Upper lobe of left lung (tissue), 6 donors: ENCODE measurements around the gene AQP2. TPM values are rescaled to one million over a fixed set of nuclear protein-coding genes. Genes with fewer than 3 reads are reported as not detected.

Source experiments
- ATAC-seq, 2 donors: fragments of 200-7000 bp; cut with Tn5 transposase; one replicate each; pipeline ENCODE4 v1.9.1; 2022; ENCODE audit warnings: mild to moderate bottlenecking in 2 of 2, moderate library complexity in 2 of 2; ENCODE audit not compliant: low FRiP score in 2 of 2
- DNase-seq, 2 donors: peaks; one replicate each; pipeline ENCODE4 v3.0.0-alpha.2; 2019 to 2020
- H3K27ac ChIP-seq, 4 donors: fragments of 200-600 bp; sonication (generic); one replicate each; pipeline ENCODE4 v1.5.1; 2016 to 2019
- H3K27me3 ChIP-seq, 4 donors: fragments of 200-600 bp; sonication (generic); one replicate each; pipeline ENCODE4 v1.5.1; 2017 to 2019
- H3K36me3 ChIP-seq, 4 donors: fragments of 200-600 bp; sonication (generic); one replicate each; pipeline ENCODE4 v1.5.1; 2016 to 2019
- H3K4me1 ChIP-seq, 4 donors: fragments of 200-600 bp; sonication (generic); one replicate each; pipeline ENCODE4 v1.5.1; 2018 to 2019
- H3K4me3 ChIP-seq, 4 donors: fragments of 200-600 bp; sonication (generic); one replicate each; pipeline ENCODE4 v1.5.1; 2017 to 2019; ENCODE audit warnings: mild to moderate bottlenecking in 2 of 4, moderate library complexity in 1 of 4
- H3K9me3 ChIP-seq, 4 donors: fragments of 200-600 bp; sonication (generic); one replicate each; pipeline ENCODE4 v1.5.1; 2018 to 2019
- EP300 ChIP-seq, 4 donors: sonication (generic); formaldehyde crosslinking; IDR thresholded peaks; one replicate each; pipeline ENCODE4 v1.5.1; 2017; ENCODE audit warnings: antibody characterized with exemption in 4 of 4, control low read depth in 2 of 4
- POLR2A ChIP-seq, 4 donors: fragments of 450-650 bp; IDR thresholded peaks; one replicate each; pipeline ENCODE4 v1.5.1; 2016 to 2017; ENCODE audit warnings: antibody characterized with exemption in 4 of 4, mild to moderate bottlenecking in 2 of 4
- POLR2AphosphoS5 ChIP-seq, 2 donors: sonication (generic); formaldehyde crosslinking; IDR thresholded peaks; one replicate each; pipeline ENCODE4 v1.5.1; 2017; ENCODE audit warnings: antibody characterized with exemption in 2 of 2
- WGBS, 2 donors: methylation state at CpG; one replicate each; pipeline ENCODE4 v1.1.5; 2017 to 2018; 5-methylcytosine and 5-hydroxymethylcytosine counted together
- total RNA-seq, 6 donors: library from RNA; depleted of rRNA in 4 of 6; stranded (reverse); fragments of >200 nt in 4 of 6; gene quantifications; one replicate each; pipeline versions ENCODE4 v1.1.0 to v1.2.1, GENCODE V29; 2016 to 2021
- TF ChIP-seq, protein P1 (sequence below), 6 experiments: fragments of 450-650 bp in 4 of 6; fragments of 200-600 bp in 2 of 6; sonication (generic) in 2 of 6; IDR thresholded peaks; one replicate each; pipeline ENCODE4 v1.5.1; 2016 to 2019; ENCODE audit warnings: antibody characterized with exemption in 6 of 6
- donor health status: DM: no; HTN: no; CAD: no; lungs with moderate emphysema.
- donor health status: DM: no; HTN: yes; CAD: no; lungs with severe emphysema.

The AQP2 gene
- total RNA-seq, 6 donors from 2014 or later: 0.15 TPM; not detected in 5

- 82 to 86% methylated on average over 16 to 17 of the region's 17 CpGs for WGBS, 2 donors
- H3K9me3 ChIP-seq: no peaks in the 10 kb centered on the region
Observed at GRCh38 chr12:49963976-49964815, 13.7 kb downstream of the AQP2 start.

GRCh38 chr12:49964849-49965624 is 14.5 kb downstream of the AQP2 start:
- H3K4me1 ChIP-seq: peaks cover 22 to 56% (median 46%) of the 10 kb centered on the region in 4 donors
- no peaks in the 10 kb centered on the region for H3K9me3 ChIP-seq
- peaks cover 0 to 22% (median 6%) of the 10 kb centered on the region in 4 donors for H3K27me3 ChIP-seq
- ATAC-seq: no peak
- H3K36me3 ChIP-seq: no peaks in the 10 kb centered on the region
- TF ChIP-seq EP300 (IDR thresholded peaks at IDR 0.05): no peak
- TF ChIP-seq, protein P1, sequence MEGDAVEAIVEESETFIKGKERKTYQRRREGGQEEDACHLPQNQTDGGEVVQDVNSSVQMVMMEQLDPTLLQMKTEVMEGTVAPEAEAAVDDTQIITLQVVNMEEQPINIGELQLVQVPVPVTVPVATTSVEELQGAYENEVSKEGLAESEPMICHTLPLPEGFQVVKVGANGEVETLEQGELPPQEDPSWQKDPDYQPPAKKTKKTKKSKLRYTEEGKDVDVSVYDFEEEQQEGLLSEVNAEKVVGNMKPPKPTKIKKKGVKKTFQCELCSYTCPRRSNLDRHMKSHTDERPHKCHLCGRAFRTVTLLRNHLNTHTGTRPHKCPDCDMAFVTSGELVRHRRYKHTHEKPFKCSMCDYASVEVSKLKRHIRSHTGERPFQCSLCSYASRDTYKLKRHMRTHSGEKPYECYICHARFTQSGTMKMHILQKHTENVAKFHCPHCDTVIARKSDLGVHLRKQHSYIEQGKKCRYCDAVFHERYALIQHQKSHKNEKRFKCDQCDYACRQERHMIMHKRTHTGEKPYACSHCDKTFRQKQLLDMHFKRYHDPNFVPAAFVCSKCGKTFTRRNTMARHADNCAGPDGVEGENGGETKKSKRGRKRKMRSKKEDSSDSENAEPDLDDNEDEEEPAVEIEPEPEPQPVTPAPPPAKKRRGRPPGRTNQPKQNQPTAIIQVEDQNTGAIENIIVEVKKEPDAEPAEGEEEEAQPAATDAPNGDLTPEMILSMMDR (IDR thresholded peaks at IDR 0.05): no peak
- TF ChIP-seq POLR2AphosphoS5 (IDR thresholded peaks at IDR 0.05): no peak
- no peak for TF ChIP-seq POLR2A (IDR thresholded peaks at IDR 0.05)
- no peak overlapping the region for H3K27ac ChIP-seq
- no peak for DNase-seq
- WGBS, 2 donors: 62 to 73% methylated on average over 10 to 13 of the region's 13 CpGs
- no peak overlapping the region for H3K4me3 ChIP-seq

More at GRCh38 chr12:49963976-49964815, 13.7 kb downstream of the AQP2 start:
- Histone ChIP-seq H3K36me3 (no peaks in the 10 kb centered on the region), H3K27ac (no peak overlapping the region), H3K4me1 (peaks cover 28 to 64% (median 53%) of the 10 kb centered on the region in 4 donors), H3K4me3 (no peak overlapping the region), H3K27me3 (peaks cover 0 to 22% (median 6%) of the 10 kb centered on the region in 4 donors)
- ATAC-seq (no peak), DNase-seq (no peak)
- TF ChIP-seq, protein P1 (IDR thresholded peaks at IDR 0.05): no peak
- no peak for TF ChIP-seq POLR2A (IDR thresholded peaks at IDR 0.05)
- TF ChIP-seq POLR2AphosphoS5 (IDR thresholded peaks at IDR 0.05): no peak
- no peak for TF ChIP-seq EP300 (IDR thresholded peaks at IDR 0.05)

DNA sequence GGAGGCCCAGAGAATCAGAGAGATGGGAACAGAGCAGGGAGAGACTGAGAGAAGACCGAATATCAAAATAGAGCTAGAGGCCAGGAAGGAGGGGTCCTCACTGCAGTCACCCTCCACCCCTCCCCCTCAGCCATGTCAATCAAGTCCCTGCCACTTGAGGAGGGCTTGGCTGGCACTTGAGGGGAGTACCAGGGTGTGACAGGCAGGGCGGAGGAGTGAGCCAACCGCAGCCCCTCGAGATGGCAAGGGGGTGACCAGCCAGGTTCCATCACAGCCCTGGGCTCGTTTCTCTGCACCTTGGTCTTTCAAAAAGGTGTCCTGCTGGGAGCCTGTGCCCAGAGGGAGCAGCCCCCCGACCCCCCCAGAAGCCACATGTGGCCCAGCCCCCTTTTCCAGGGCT is 15.3 kb downstream of the AQP2 start:
- peaks cover 18 to 49% (median 38%) of the 10 kb centered on the region in 4 donors for H3K4me1 ChIP-seq
- ATAC-seq (no peak), DNase-seq (peak in 1 of 2 donors; percentile 61)
- no peaks in the 10 kb centered on the region for H3K36me3 ChIP-seq
- H3K4me3 ChIP-seq: no peak overlapping the region
- whole genome bisulfite sequencing, 2 donors: 39 to 74% methylated on average over 4 to 6 of the region's 6 CpGs
- peaks cover 0 to 19% (median 5%) of the 10 kb centered on the region in 4 donors for H3K27me3 ChIP-seq
- H3K27ac ChIP-seq: no peak overlapping the region
- H3K9me3 ChIP-seq: no peaks in the 10 kb centered on the region
- TF ChIP-seq POLR2AphosphoS5 (IDR thresholded peaks at IDR 0.05): no peak
- TF ChIP-seq, protein P1 (IDR thresholded peaks at IDR 0.05): no peak
- no peak for TF ChIP-seq EP300 (IDR thresholded peaks at IDR 0.05)
- TF ChIP-seq POLR2A (IDR thresholded peaks at IDR 0.05): no peak

GRCh38 chr12:49966511-49967041 is 16.0 kb downstream of the AQP2 start:
- 32 to 34% methylated on average over 13 to 16 of the region's 16 CpGs for WGBS, 2 donors
- Histone ChIP-seq H3K4me1 (peaks cover 12 to 44% (median 31%) of the 10 kb centered on the region in 4 donors), H3K9me3 (no peaks in the 10 kb centered on the region), H3K36me3 (no peaks in the 10 kb centered on the region), H3K27ac (no peak overlapping the region), H3K4me3 (no peak overlapping the region), H3K27me3 (peaks cover 0 to 12% (median 2%) of the 10 kb centered on the region in 4 donors)
- ATAC-seq (no peak), DNase-seq (no peak)
- no peak for TF ChIP-seq POLR2AphosphoS5 (IDR thresholded peaks at IDR 0.05)
- TF ChIP-seq, protein P1 (IDR thresholded peaks at IDR 0.05): no peak
- TF ChIP-seq EP300 (IDR thresholded peaks at IDR 0.05): no peak
- no peak for TF ChIP-seq POLR2A (IDR thresholded peaks at IDR 0.05)
